NB4 (cell line): ENCODE results near the gene PCDHA1.

Experiments
- DNase-seq: peaks from one replicate; pipeline ENCODE4 v3.0.0; 2010; ENCODE audit warnings: low read depth
- H3K4me3 ChIP-seq: one replicate; pipeline ENCODE4 v1.5.1; 2011; ENCODE audit warnings: mild to moderate bottlenecking, low read depth, low read length, moderate library complexity
- CTCF ChIP-seq: IDR thresholded peaks from one replicate; pipeline ENCODE4 v1.5.1; 2012; ENCODE audit warnings: low read depth, low read length
- MAX ChIP-seq: IDR thresholded peaks from 2 replicates; pipeline ENCODE4 v1.6.1; 2011; ENCODE audit warnings: low read depth, low read length
- MYC ChIP-seq: IDR thresholded peaks from 2 replicates; pipeline ENCODE4 v1.6.1; 2011; ENCODE audit warnings: low read depth, low read length
- POLR2A ChIP-seq: IDR thresholded peaks from 2 replicates; pipeline ENCODE4 v1.6.1; 2011; ENCODE audit warnings: mild to moderate bottlenecking; ENCODE audit not compliant: insufficient read length; ENCODE audit errors: extremely low read depth

The PCDHA1 gene

GRCh38 chr5:141003791-141004611 lies 218.1 kb downstream of the PCDHA1 start:
- TF ChIP-seq CTCF = no peak
- no peak for TF ChIP-seq MYC
- no peak for TF ChIP-seq MAX
- TF ChIP-seq POLR2A = no peak
- H3K4me3 ChIP-seq = no peak overlapping the region
- DNase-seq = peak; percentile 12

- H3K4me3 ChIP-seq = no peak overlapping the region
- DNase-seq = no peak
- TF ChIP-seq MAX (no peak), CTCF (no peak), MYC (no peak), POLR2A (no peak)
Observed at GRCh38 chr5:141007791-141008190, 221.9 kb downstream of the PCDHA1 start.

- TF ChIP-seq MYC (no peak), MAX (no peak), CTCF (no peak), POLR2A (no peak)
- DNase-seq = no peak
Observed at GRCh38 chr5:141010047-141010793, 224.3 kb downstream of the PCDHA1 start.

GRCh38 chr5:141017943-141018342 lies 232.0 kb downstream of the PCDHA1 start:
- no peak overlapping the region for H3K4me3 ChIP-seq
- TF ChIP-seq POLR2A = no peak
- no peak for TF ChIP-seq MAX
- TF ChIP-seq MYC = no peak
- no peak for TF ChIP-seq CTCF
- no peak for DNase-seq

More at GRCh38 chr5:141010047-141010793, 224.3 kb downstream of the PCDHA1 start:
- H3K4me3 ChIP-seq = no peak overlapping the region

GRCh38 chr5:141022384-141022783 lies 236.4 kb downstream of the PCDHA1 start:
- no peak for DNase-seq
- no peak overlapping the region for H3K4me3 ChIP-seq
- TF ChIP-seq MYC (no peak), CTCF (no peak), POLR2A (no peak), MAX (no peak)
